Fibroblast of skin of left biceps (primary cell): ENCODE data around the gene NCOA1.
A peak's percentile ranks its signal among the peaks of the same experiment; 100 is the strongest.

Source experiments
- DNase-seq, 2 experiments: peaks; one replicate each; pipeline ENCODE4 v3.0.0-alpha.2; 2013; ENCODE audit warnings: low read depth in 2 of 2

Gene NCOA1

DNA sequence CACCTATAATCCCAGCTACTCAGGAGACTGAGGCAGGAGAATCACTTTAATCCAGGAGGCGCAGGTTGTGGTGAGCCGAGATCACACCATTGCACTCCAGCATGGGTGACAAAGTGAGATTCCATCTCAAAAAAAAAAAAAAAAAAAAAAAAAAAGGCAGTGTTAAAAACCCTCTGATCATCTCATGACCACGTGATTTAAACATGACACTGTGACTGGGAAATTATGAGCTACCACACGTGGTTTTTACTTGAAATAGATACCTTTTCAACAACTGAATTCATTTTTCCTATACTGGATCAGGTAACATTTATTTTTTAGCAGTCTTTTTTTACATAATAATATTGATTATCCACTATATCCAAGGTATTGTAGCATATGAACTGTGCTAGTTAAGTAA is 199.5 kb downstream of the NCOA1 start:
- DNase-seq: no peak

DNA sequence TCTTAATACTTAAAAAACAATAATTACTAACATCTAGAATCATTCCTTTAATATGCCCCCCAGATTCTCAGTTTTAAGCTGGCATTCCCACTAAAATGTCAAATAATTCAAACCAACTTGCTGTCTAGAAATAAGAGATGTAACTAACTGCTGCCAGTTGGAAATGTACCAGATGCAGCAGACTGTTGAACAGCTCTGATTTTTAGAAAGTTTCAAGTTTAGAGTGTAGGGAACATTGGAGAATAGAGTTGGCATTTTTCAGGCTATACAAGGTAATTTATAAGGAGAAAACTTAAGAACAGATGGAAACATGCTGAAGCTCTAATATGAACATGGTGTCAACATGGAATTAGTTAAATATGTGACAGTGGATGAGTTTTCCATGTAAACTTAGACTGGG is 200.8 kb downstream of the NCOA1 start:
- DNase-seq: no peak

- no peak for DNase-seq
Observed at GRCh38 chr2:24697792-24698191, 206.7 kb downstream of the NCOA1 start.

DNA sequence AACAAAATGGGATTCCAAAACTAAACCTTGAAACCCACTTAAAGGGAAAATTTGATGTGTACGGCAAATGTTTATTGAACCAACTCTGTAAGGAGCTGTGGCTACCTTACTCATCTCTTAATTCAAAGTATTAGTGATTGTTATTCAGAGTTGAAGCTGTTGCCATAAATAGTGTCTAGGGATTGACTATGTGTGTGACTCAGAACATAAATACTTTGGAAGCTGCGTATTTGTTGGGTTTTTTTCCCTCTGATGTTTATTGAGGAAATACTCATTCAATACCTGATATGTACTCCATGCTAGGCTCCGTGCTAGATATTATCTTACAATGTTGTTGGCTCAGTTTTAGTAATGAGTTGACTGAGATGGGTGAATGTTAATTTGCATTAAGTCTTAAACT is 211.7 kb downstream of the NCOA1 start:
- DNase-seq: peak; percentile 56 to 57

DNA sequence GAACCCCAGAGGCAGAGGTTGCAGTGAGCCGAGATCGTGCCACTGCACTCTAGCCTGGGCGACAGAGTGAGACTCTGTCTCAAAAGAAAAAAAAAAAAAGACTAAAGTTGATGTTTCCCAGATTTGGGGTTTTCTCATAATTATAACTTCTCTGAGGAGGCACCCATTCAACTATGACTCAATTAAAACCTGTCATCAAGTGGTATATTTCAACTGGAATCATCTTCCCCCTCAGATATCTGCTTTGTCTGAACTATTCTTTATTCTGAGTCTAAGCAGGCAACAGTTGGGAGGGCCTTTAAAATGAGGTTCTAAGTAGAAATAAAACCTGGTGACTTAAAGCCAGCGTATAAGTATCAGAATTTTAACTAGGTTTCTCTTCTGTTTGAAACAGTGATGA is 213.6 kb downstream of the NCOA1 start:
- peak in 1 of 2 experiments; percentile 8 for DNase-seq

GRCh38 chr2:24707143-24707542 is 216.1 kb downstream of the NCOA1 start:
- no peak for DNase-seq

DNA sequence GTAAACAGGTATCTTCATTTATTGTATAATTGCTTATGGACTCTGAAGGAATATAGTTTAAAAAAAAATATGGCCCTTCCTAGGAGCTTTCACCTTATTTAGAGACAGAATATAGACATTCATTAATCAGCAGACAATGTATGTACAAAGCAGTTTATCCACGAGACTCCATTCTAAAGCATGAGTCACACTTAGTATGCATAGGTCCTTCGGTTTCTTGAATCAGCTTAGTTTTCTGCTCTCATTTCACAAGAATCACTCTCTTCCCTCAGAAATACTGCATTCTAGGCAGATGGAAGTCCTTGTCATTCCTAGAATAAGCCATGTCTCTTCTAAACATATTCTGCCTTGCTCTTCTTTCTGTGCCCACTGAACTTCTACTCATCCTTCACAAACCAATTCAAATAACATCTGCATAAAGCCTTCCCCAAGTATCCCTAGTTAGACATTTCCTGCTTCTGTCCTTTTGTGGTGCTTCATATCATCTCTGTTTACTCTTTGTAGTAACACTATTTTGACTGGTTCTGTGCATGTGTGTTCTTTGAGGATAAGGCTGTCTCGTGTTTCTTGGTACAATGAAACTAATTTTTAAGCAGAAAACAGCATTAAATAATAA is 217.6 kb downstream of the NCOA1 start:
- DNase-seq: peak in 1 of 2 experiments; percentile 18

DNA sequence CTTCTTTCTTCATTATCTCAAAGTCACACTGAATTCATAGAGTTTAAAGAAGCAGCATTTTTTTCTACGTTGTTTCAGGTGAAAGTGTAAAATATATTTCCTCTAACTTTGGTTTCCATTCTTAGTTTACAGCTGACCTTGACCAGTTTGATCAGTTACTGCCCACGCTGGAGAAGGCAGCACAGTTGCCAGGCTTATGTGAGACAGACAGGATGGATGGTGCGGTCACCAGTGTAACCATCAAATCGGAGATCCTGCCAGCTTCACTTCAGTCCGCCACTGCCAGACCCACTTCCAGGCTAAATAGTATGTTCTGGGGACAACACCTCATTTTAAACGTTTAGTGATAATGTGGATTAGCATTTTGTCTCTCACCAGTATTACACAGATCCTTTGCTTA is 219.8 kb downstream of the NCOA1 start:
- DNase-seq: no peak

DNA sequence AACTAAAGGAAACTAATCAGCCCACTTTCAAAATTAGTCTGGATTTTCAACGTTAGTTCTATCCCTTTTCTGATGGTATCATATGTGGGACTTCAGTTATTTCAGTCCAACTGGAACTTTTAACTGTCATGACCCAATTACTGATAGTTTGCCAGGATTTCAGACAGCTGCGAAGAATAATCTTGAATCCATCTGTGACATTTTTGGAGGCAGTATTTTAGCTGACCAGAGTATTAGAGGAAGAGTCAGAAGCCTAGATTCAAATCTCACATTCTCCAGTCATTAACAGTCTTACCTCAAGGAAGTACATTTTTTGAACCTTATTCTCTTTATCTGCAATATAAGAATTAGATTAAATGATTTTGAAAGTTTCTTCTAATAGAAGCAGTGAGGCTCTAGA is 220.8 kb downstream of the NCOA1 start:
- no peak for DNase-seq

DNA sequence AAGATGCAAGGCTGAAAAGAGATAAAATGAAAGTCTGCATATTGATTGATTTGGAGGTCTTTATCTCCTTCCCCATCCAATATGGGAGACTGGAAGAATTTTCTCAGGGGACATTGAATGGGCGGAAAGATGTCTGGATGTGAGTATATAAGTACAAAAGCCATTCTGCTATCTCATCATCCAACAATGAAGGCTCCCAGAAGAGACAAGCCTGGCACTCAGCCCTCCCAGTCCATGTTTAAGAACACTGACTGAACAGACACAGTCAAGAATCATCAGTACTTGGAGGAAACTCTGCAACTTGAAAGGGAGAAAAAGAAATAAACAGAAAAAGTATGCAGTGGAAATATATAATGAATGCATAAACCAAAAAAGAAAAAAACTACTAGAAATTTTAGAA is 221.2 kb downstream of the NCOA1 start:
- DNase-seq: no peak

- DNase-seq: no peak
Observed at GRCh38 chr2:24717263-24717951, 226.4 kb downstream of the NCOA1 start.

DNA sequence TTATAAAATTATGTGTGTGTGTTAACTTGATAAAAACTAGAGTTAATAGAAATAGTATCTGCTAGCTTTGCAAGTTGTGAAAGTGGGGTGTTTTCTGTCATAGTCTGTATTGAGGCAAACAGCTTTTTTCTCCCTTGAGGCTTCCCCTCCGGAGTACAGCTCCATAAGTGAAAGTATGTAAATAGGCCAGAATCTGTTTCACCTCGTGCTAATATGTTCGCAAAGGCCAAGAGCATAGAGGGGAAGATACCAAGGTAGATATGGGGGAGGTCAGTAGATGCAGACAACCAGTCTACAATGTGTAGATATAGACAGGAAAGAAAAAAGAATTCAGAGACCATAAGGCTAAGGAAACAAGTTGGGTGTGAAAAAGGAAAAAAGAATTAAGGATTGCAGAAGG is 229.3 kb downstream of the NCOA1 start:
- no peak for DNase-seq

- peak; percentile 16 to 20 for DNase-seq
Observed at GRCh38 chr2:24721470-24721869, 230.4 kb downstream of the NCOA1 start.

- DNase-seq: no peak
Observed at GRCh38 chr2:24722141-24722790, 231.2 kb downstream of the NCOA1 start.

GRCh38 chr2:24723191-24723590 is 232.1 kb downstream of the NCOA1 start:
- DNase-seq: no peak

- no peak for DNase-seq
Observed at GRCh38 chr2:24723665-24724064, 232.6 kb downstream of the NCOA1 start.

GRCh38 chr2:24724111-24724775 is 233.2 kb downstream of the NCOA1 start:
- no peak for DNase-seq

- no peak for DNase-seq
Observed at GRCh38 chr2:24725956-24726355, 234.9 kb downstream of the NCOA1 start.

DNA sequence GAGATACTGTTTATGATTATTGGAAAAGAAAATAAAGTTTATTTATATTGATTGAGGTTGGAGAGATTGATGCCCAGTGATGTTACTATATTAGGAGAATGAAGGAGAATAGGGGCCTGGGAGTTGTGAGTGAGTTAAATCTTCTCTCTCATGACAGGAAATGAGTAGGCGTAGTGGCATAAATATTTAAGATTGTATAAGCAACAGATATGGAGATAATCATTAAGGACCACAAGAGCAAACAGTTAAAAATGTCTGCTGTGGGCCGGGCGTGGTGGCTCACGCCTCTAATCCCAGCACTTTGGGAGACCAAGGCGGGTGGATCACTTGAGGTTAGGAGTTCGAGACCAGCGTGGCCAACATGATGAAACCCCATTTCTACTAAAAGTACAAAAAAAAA is 239.4 kb downstream of the NCOA1 start:
- no peak for DNase-seq

DNA sequence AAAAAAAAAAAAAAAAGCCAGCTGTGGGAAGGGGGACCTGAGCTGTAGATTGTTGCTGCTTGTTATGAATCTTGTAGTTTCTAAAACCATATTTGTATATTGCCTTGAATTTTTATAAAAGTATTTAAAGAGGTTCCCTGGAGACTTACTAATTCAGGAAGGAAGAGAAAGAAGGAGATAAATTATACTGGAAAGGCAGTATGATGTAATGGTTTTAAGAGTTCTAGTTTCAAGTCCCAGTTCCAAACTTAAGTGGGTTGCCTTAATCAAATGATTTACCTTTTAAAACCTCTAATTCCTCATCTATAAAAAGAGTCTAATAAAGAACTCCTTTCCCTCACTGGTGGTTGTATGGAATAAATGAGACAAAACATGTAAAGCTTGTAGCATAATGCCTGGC is 240.0 kb downstream of the NCOA1 start:
- no peak for DNase-seq

DNA sequence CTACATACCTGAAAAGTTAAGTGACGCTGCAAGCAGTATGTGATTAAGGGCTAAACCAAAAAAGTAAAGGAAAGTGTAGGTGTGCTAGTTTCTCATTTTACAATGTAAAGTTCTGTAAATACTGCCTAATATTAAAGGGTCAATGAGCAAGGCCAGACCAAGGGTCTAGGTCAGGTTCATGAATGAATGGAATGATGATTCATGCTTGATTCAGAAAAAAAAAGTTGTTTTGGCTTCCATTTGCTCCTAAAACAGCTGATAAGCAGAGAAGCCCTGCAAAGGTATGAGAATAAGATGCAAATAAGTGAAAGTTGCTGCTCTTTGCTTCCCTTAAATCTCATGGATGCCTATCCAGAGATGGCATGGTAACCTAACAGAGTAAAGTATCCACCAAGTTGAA is 240.9 kb downstream of the NCOA1 start:
- no peak for DNase-seq

GRCh38 chr2:24734741-24735140 is 243.7 kb downstream of the NCOA1 start:
- DNase-seq: no peak
